IMR-90 (cell line): ENCODE measurements around the gene KDR. TPM values are rescaled to one million over a fixed set of nuclear protein-coding genes. Genes with fewer than 3 reads are reported as not detected.

Experiments
- ATAC-seq: fragments of 200-7000 bp; cut with Tn5 transposase; 2 replicates; pipeline ENCODE4 v1.9.1; 2020; ENCODE audit warnings: low read depth, mild to moderate bottlenecking, moderate library complexity
- BruUV-seq: library from RNA; stranded (reverse); fragments of 400-500 nt; replicated peaks from 2 replicates; lab custom pipeline; 2021; lab: Mats Ljungman, UMichigan
- CTCF ChIA-PET: fragments of 300-600 bp; formaldehyde crosslinking; extraction: SDS; loops from one replicate; lab custom pipeline; 2021; ENCODE audit warnings: antibody characterized with exemption; lab: Yijun Ruan, JAX
- POLR2A ChIA-PET: fragments of 300-600 bp; sonication (Branson Sonifier 250); formaldehyde crosslinking; loops from one replicate; lab custom pipeline; 2022; ENCODE audit warnings: antibody characterized with exemption; ENCODE audit not compliant: unreplicated experiment; lab: Charles Lee
- DNase-seq: peaks from one replicate; pipeline ENCODE4 v3.0.0; 2013
- H2AFZ ChIP-seq: replicated peaks from 2 replicates; pipeline ENCODE3; 2013; ENCODE audit warnings: low read length, mild to moderate bottlenecking; ENCODE audit not compliant: poor library complexity
- H2AK5ac ChIP-seq: 2 replicates; pipeline ENCODE4 v1.6.1; 2013; ENCODE audit warnings: low read depth, low read length, inconsistent platforms
- H2AK9ac ChIP-seq: replicated peaks from 2 replicates; pipeline ENCODE3; 2013; ENCODE audit warnings: mild to moderate bottlenecking, low read depth, low read length, moderate library complexity; ENCODE audit not compliant: poor library complexity
- H2BK120ac ChIP-seq: 2 replicates; pipeline ENCODE4 v1.6.1; 2013; ENCODE audit warnings: low read depth, low read length, inconsistent platforms
- H2BK15ac ChIP-seq: 3 replicates; pipeline ENCODE4 v1.6.1; 2013; ENCODE audit warnings: low read depth, low read length, inconsistent platforms
- H2BK20ac ChIP-seq: 2 replicates; pipeline ENCODE4 v1.6.1; 2013; ENCODE audit warnings: low read depth, mild to moderate bottlenecking, inconsistent platforms, low read length, moderate library complexity
- H2BK5ac ChIP-seq: 2 replicates; pipeline ENCODE4 v1.6.1; 2013; ENCODE audit warnings: mild to moderate bottlenecking, low read depth, low read length, inconsistent platforms; ENCODE audit not compliant: poor library complexity, severe bottlenecking
- H3K14ac ChIP-seq: replicated peaks from 2 replicates; pipeline ENCODE4 v1.6.1; 2013; ENCODE audit warnings: low read depth, low read length, inconsistent platforms
- H3K18ac ChIP-seq: 2 replicates; pipeline ENCODE4 v1.6.1; 2013; ENCODE audit warnings: low read depth, low read length, control low read depth
- H3K23ac ChIP-seq: 2 replicates; pipeline ENCODE4 v1.6.1; 2013; ENCODE audit warnings: low read depth, low read length, inconsistent platforms
- H3K27ac ChIP-seq: 2 replicates; pipeline ENCODE4 v1.5.1; 2013; ENCODE audit warnings: mild to moderate bottlenecking, control low read depth, low read length; ENCODE audit not compliant: insufficient read depth
- H3K27me3 ChIP-seq: 2 replicates; pipeline ENCODE4 v1.6.1; 2013; ENCODE audit warnings: low read length; ENCODE audit not compliant: control insufficient read depth, insufficient read depth
- H3K36me3 ChIP-seq: 2 replicates; pipeline ENCODE4 v1.6.1; 2013; ENCODE audit warnings: low read length, mixed read lengths; ENCODE audit not compliant: control insufficient read depth, insufficient read depth
- H3K4ac ChIP-seq: 2 replicates; pipeline ENCODE4 v1.6.1; 2013; ENCODE audit warnings: low read depth, low read length, inconsistent platforms
- H3K4me1 ChIP-seq: 2 replicates; pipeline ENCODE4 v1.6.1; 2013; ENCODE audit warnings: low read length, mixed read lengths; ENCODE audit not compliant: control insufficient read depth, insufficient read depth
- H3K4me2 ChIP-seq: 2 replicates; pipeline ENCODE4 v1.6.1; 2013; ENCODE audit warnings: low read depth, mild to moderate bottlenecking, control low read depth, low read length, moderate library complexity
- H3K4me3 ChIP-seq: 2 replicates; pipeline ENCODE4 v1.5.1; 2013; ENCODE audit warnings: low read depth, mild to moderate bottlenecking, control low read depth, low read length, moderate library complexity; ENCODE audit not compliant: insufficient read depth
- H3K56ac ChIP-seq: 2 replicates; pipeline ENCODE4 v1.6.1; 2013; ENCODE audit warnings: low read length, inconsistent platforms; ENCODE audit not compliant: insufficient read depth; ENCODE audit errors: extremely low read depth
- H3K79me1 ChIP-seq, 2 experiments: 2 replicates each; pipeline ENCODE4 v1.6.1; 2013; ENCODE audit warnings: low read length in 2 of 2, inconsistent platforms in 1 of 2, low read depth in 1 of 2
- H3K9ac ChIP-seq: 2 replicates; pipeline ENCODE4 v1.6.1; 2013; ENCODE audit warnings: low read depth, low read length, control low read depth
- H3K9me1 ChIP-seq: 2 replicates; pipeline ENCODE4 v1.6.1; 2013; ENCODE audit warnings: low read length, inconsistent platforms; ENCODE audit not compliant: insufficient read depth
- H3K9me3 ChIP-seq: 2 replicates; pipeline ENCODE4 v1.6.1; 2013; ENCODE audit warnings: low read length; ENCODE audit not compliant: control insufficient read depth, insufficient read depth
- H4K20me1 ChIP-seq: 2 replicates; pipeline ENCODE4 v1.6.1; 2013; ENCODE audit warnings: low read length, inconsistent platforms; ENCODE audit not compliant: insufficient read depth
- H4K5ac ChIP-seq: 2 replicates; pipeline ENCODE4 v1.6.1; 2013; ENCODE audit warnings: mild to moderate bottlenecking, low read depth, low read length, control low read depth
- H4K8ac ChIP-seq, 2 experiments: 2 replicates each; pipeline ENCODE4 v1.6.1; 2013; ENCODE audit warnings: low read depth in 2 of 2, low read length in 2 of 2, control low read depth in 1 of 2, inconsistent platforms in 1 of 2
- H4K91ac ChIP-seq: 2 replicates; pipeline ENCODE4 v1.6.1; 2013; ENCODE audit warnings: low read depth, low read length, inconsistent platforms; ENCODE audit not compliant: insufficient read depth
- BHLHE40 ChIP-seq: fragments of 150-350 bp; IDR thresholded peaks from 2 replicates; pipeline ENCODE4 v1.6.1; 2016; ENCODE audit warnings: mild to moderate bottlenecking, low read depth, low read length
- CEBPB ChIP-seq: IDR thresholded peaks from 2 replicates; pipeline ENCODE4 v1.6.1; 2012; ENCODE audit warnings: low read depth, low read length, improper control_type of control experiment
- CHD1 ChIP-seq: IDR thresholded peaks from 2 replicates; pipeline ENCODE4 v1.6.1; 2012; ENCODE audit warnings: low read depth, low read length, improper control_type of control experiment
- MAFK ChIP-seq: IDR thresholded peaks from 2 replicates; pipeline ENCODE4 v1.6.1; 2012; ENCODE audit warnings: low read depth, low read length, improper control_type of control experiment
- NFE2L2 ChIP-seq: fragments of 150-350 bp; IDR thresholded peaks from 2 replicates; pipeline ENCODE4 v1.6.1; 2016; ENCODE audit warnings: low read depth, mild to moderate bottlenecking, low read length
- POLR2A ChIP-seq: IDR thresholded peaks from 2 replicates; pipeline ENCODE4 v1.6.1; 2012; ENCODE audit warnings: mild to moderate bottlenecking, low read depth, low read length
- RCOR1 ChIP-seq: IDR thresholded peaks from 2 replicates; pipeline ENCODE4 v1.6.1; 2012; ENCODE audit warnings: mild to moderate bottlenecking, low read length, improper control_type of control experiment; ENCODE audit not compliant: insufficient replicate concordance
- RFX5 ChIP-seq: IDR thresholded peaks from 2 replicates; pipeline ENCODE4 v1.8.0; 2012; ENCODE audit warnings: low read depth, mild to moderate bottlenecking, low read length, moderate library complexity
- SMC3 ChIP-seq: fragments of 150-350 bp; IDR thresholded peaks from 2 replicates; pipeline ENCODE4 v1.6.1; 2016; ENCODE audit warnings: low read depth, mild to moderate bottlenecking, antibody characterized with exemption, low read length, moderate library complexity
- WGBS, 2 experiments: methylation state at CpG; one replicate each; pipeline versions ENCODE4 v1.1.5 to v1.1.7; 2013; ENCODE audit warnings: missing lambda C conversion rate in 2 of 2; ENCODE audit not compliant: insufficient read length in 1 of 2; ENCODE audit errors: extremely low coverage in 2 of 2; 5-methylcytosine and 5-hydroxymethylcytosine counted together
- dilution Hi-C: fragments of 300-500 bp; cut with HindIII; formaldehyde crosslinking; loops from one replicate; pipeline ENCODE4 v1.14.3; 2018; ENCODE audit warnings: low sequenced_read_pairs; ENCODE audit not compliant: unreplicated experiment
- in situ Hi-C: fragments of 300-500 bp; cut with MboI; formaldehyde crosslinking; loops from 3 replicates; pipeline ENCODE4 v1.14.3; 2019; ENCODE audit warnings: low sequenced_read_pairs, inconsistent platforms, mixed read lengths
- intact Hi-C: fragments of 100-400 bp; cut with micrococcal nuclease; formaldehyde crosslinking; loops from 2 replicates; pipeline ENCODE4 v1.10.0; 2022
- polyA plus RNA-seq, 3 experiments: library from polyadenylated mRNA; depleted of rRNA; stranded (reverse); fragments of >200 nt; gene quantifications; 2 replicates each; pipeline ENCODE4 v1.2.3, GENCODE V29; 2012; ENCODE audit warnings: low replicate concordance in 1 of 3
- total RNA-seq: library from RNA; depleted of rRNA; stranded (reverse); fragments of >200 nt; gene quantifications from 2 replicates; pipeline ENCODE4 v1.2.3, GENCODE V29; 2012
- TF ChIP-seq, protein P1 (sequence below): fragments of 150-350 bp; IDR thresholded peaks from 2 replicates; pipeline ENCODE4 v1.6.1; 2017; ENCODE audit warnings: mild to moderate bottlenecking, antibody characterized with exemption, low read length, low read depth
- TF ChIP-seq, protein P2 (sequence below): conservative IDR thresholded peaks from 2 replicates; pipeline ENCODE4 v1.5.1; 2012; ENCODE audit warnings: mild to moderate bottlenecking, low read depth, low read length, improper control_type of control experiment
- TF ChIP-seq, protein P3 (sequence below): fragments of 150-350 bp; IDR thresholded peaks from 2 replicates; pipeline ENCODE4 v1.6.1; 2016; ENCODE audit warnings: low read depth, mild to moderate bottlenecking, low read length, moderate library complexity, borderline replicate concordance

The KDR gene
- total and polyA plus RNA-seq, 2 of the 4 experiments (the other 2 are of a cell fraction), result not detected

DNA sequence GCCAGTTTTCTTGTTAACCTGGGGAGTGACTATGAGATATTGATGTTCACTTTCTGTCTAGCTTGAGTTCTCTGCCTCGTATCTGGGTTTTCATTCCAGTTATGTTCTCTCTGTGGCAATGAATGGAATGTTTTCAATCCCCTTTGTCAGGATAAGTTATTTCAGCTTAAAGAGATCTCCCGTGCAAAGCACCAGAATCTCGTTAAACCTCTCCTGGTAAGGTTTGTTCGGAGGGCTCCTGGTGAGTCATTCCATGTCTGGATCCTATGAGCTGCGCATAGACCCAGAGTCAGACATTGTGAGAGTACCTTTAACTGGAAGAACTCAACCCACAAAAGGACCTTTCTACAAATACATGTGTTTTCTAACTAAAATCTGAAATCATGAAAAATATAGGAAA is 51.0 kb downstream of the KDR start:
- Histone ChIP-seq H3K79me1 (no peaks in the 10 kb centered on the region), H3K27ac (no peak overlapping the region), H3K9me3 (no peaks in the 10 kb centered on the region), H4K5ac (no peak overlapping the region), H4K8ac (no peak overlapping the region), H4K91ac (no peak overlapping the region), H3K18ac (no peak overlapping the region), H4K20me1 (no peaks in the 10 kb centered on the region), H2BK20ac (no peak overlapping the region), H3K4me1 (no peaks in the 10 kb centered on the region), H2BK15ac (no peak overlapping the region), H3K4me2 (no peak overlapping the region), H3K4ac (no peak overlapping the region), H3K14ac (no peak overlapping the region), H3K23ac (no peak overlapping the region), H3K9ac (no peak overlapping the region), H2BK5ac (no peak overlapping the region), H3K56ac (no peak overlapping the region), H3K27me3 (no peaks in the 10 kb centered on the region; the same call in 1 of the 2 replicates), H3K4me3 (no peak overlapping the region), H2AFZ (no peak overlapping the region), H2BK120ac (no peak overlapping the region), H3K9me1 (no peaks in the 10 kb centered on the region), H2AK5ac (no peak overlapping the region), H2AK9ac (no peak overlapping the region), H3K36me3 (no peaks in the 10 kb centered on the region)
- no TSS peak for BruUV-seq
- no peak for DNase-seq
- ATAC-seq, result no peak
- WGBS, 2 experiments, result no CpG with 5 or more reads among the region's 5 CpGs
- no peak for TF ChIP-seq CEBPB
- no peak for TF ChIP-seq BHLHE40
- TF ChIP-seq, protein P1, sequence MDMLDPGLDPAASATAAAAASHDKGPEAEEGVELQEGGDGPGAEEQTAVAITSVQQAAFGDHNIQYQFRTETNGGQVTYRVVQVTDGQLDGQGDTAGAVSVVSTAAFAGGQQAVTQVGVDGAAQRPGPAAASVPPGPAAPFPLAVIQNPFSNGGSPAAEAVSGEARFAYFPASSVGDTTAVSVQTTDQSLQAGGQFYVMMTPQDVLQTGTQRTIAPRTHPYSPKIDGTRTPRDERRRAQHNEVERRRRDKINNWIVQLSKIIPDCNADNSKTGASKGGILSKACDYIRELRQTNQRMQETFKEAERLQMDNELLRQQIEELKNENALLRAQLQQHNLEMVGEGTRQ, result no peak
- no peak for TF ChIP-seq POLR2A
- no peak for TF ChIP-seq NFE2L2
- TF ChIP-seq SMC3, result no peak
- TF ChIP-seq, protein P2, sequence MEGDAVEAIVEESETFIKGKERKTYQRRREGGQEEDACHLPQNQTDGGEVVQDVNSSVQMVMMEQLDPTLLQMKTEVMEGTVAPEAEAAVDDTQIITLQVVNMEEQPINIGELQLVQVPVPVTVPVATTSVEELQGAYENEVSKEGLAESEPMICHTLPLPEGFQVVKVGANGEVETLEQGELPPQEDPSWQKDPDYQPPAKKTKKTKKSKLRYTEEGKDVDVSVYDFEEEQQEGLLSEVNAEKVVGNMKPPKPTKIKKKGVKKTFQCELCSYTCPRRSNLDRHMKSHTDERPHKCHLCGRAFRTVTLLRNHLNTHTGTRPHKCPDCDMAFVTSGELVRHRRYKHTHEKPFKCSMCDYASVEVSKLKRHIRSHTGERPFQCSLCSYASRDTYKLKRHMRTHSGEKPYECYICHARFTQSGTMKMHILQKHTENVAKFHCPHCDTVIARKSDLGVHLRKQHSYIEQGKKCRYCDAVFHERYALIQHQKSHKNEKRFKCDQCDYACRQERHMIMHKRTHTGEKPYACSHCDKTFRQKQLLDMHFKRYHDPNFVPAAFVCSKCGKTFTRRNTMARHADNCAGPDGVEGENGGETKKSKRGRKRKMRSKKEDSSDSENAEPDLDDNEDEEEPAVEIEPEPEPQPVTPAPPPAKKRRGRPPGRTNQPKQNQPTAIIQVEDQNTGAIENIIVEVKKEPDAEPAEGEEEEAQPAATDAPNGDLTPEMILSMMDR, result no peak
- TF ChIP-seq MAFK, result no peak
- no peak for TF ChIP-seq RFX5
- TF ChIP-seq CHD1, result no peak
- TF ChIP-seq, protein P3, sequence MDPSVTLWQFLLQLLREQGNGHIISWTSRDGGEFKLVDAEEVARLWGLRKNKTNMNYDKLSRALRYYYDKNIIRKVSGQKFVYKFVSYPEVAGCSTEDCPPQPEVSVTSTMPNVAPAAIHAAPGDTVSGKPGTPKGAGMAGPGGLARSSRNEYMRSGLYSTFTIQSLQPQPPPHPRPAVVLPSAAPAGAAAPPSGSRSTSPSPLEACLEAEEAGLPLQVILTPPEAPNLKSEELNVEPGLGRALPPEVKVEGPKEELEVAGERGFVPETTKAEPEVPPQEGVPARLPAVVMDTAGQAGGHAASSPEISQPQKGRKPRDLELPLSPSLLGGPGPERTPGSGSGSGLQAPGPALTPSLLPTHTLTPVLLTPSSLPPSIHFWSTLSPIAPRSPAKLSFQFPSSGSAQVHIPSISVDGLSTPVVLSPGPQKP, result no peak
- TF ChIP-seq RCOR1, result no peak
- in situ Hi-C loops, result no loop called here
- intact Hi-C loops, result no loop called here
- dilution Hi-C loops, result no loop called here
- ChIA-PET CTCF (no interaction called here), POLR2A (no interaction called here)
